Common myeloid progenitor, CD34-positive (primary cell): ENCODE data around the gene FUT8.
A peak's percentile ranks its signal among the peaks of the same experiment; 100 is the strongest.

Experiments used
- CTCF ChIA-PET: fragments of 350-600 bp; sonication (Branson Sonifier 250); formaldehyde crosslinking; loops from one replicate; lab custom pipeline; 2021; ENCODE audit warnings: antibody characterized with exemption; lab: Charles Lee
- POLR2A ChIA-PET: fragments of 350-600 bp; sonication (Branson Sonifier 250); formaldehyde crosslinking; loops from one replicate; lab custom pipeline; 2021; ENCODE audit warnings: antibody characterized with exemption; lab: Charles Lee
- DNase-seq, 3 donors: peaks; one replicate each; pipeline versions ENCODE4 v3.0.0 to v3.0.0-alpha.2; 2013
- H3K27ac ChIP-seq, 2 experiments: 1 replicate in 1 of 2; 2 replicates in 1 of 2; pipeline ENCODE4 v1.7.0; 2013; ENCODE audit warnings: inconsistent platforms in 2 of 2, low read length in 2 of 2, mild to moderate bottlenecking in 2 of 2, low read depth in 1 of 2, moderate library complexity in 1 of 2; ENCODE audit not compliant: severe bottlenecking in 2 of 2, insufficient read depth in 1 of 2, poor library complexity in 1 of 2
- H3K27me3 ChIP-seq, 5 experiments: replicated peaks in 2 of 5; 1 replicate in 3 of 5; 2 replicates in 2 of 5; pipeline versions ENCODE4 v1.6.1 to v1.7.0; 2013; ENCODE audit warnings: low read length in 4 of 5, mild to moderate bottlenecking in 2 of 5, moderate library complexity in 2 of 5, inconsistent platforms in 1 of 5; ENCODE audit not compliant: insufficient read depth in 5 of 5, control insufficient read depth in 4 of 5
- H3K36me3 ChIP-seq, 4 experiments: 1 replicate in 2 of 4; 2 replicates in 2 of 4; pipeline versions ENCODE4 v1.6.1 to v1.7.0; 2013; ENCODE audit warnings: low read length in 3 of 4, control low read depth in 1 of 4, mild to moderate bottlenecking in 1 of 4; ENCODE audit not compliant: control insufficient read depth in 4 of 4, insufficient read depth in 4 of 4
- H3K4me1 ChIP-seq, 4 experiments: 1 replicate in 3 of 4; 2 replicates in 1 of 4; pipeline versions ENCODE4 v1.6.1 to v1.7.1; 2013; ENCODE audit warnings: low read length in 3 of 4, mild to moderate bottlenecking in 3 of 4, control low read depth in 1 of 4, inconsistent platforms in 1 of 4, moderate library complexity in 1 of 4; ENCODE audit not compliant: control insufficient read depth in 4 of 4, insufficient read depth in 4 of 4; ENCODE audit errors: control extremely low read depth in 1 of 4
- H3K4me3 ChIP-seq, 7 experiments: 1 replicate in 4 of 7; 2 replicates in 3 of 7; pipeline versions ENCODE4 v1.5.1 to v1.7.0; 2013; ENCODE audit warnings: mild to moderate bottlenecking in 7 of 7, low read length in 6 of 7, moderate library complexity in 6 of 7, inconsistent platforms in 2 of 7, low read depth in 2 of 7, control low read depth in 1 of 7; ENCODE audit not compliant: insufficient read depth in 4 of 7, control insufficient read depth in 1 of 7; ENCODE audit errors: extremely low read depth in 1 of 7
- H3K9me3 ChIP-seq, 5 experiments: 1 replicate in 4 of 5; 2 replicates in 1 of 5; pipeline versions ENCODE4 v1.6.1 to v1.7.1; 2013; ENCODE audit warnings: low read length in 4 of 5, mild to moderate bottlenecking in 2 of 5, inconsistent platforms in 1 of 5, low read depth in 1 of 5, moderate library complexity in 1 of 5; ENCODE audit not compliant: control insufficient read depth in 4 of 5, insufficient read depth in 2 of 5; ENCODE audit errors: control extremely low read depth in 1 of 5
- WGBS: methylation state at CpG from one replicate; pipeline ENCODE4 v1.1.5; 2013; ENCODE audit not compliant: insufficient coverage; 5-methylcytosine and 5-hydroxymethylcytosine counted together

FUT8 gene

GRCh38 chr14:65485516-65485915, 73.0 kb downstream of the FUT8 start:
- ChIA-PET CTCF (interaction anchor here (0.8 kb wide), 1 partner anchor 73 kb away, joined by 3 read pairs; the partner anchor contains the start of gene FUT8), POLR2A (no interaction called here)
- WGBS: 100% methylated on average over 3 of the region's 3 CpGs
- Histone ChIP-seq H3K9me3 (no peaks in the 10 kb centered on the region), H3K27me3 (no peaks in the 10 kb centered on the region), H3K4me3 (no peak overlapping the region), H3K4me1 (peaks cover 0 to 3% (median 0%) of the 10 kb centered on the region in 4 experiments), H3K36me3 (no peaks in the 10 kb centered on the region), H3K27ac (no peak overlapping the region)
- DNase-seq: no peak

- Histone ChIP-seq H3K4me3 (no peak overlapping the region), H3K36me3 (peaks cover 0 to 3% (median 0%) of the 10 kb centered on the region in 4 experiments), H3K27ac (no peak overlapping the region), H3K4me1 (peaks cover 0 to 3% (median 0%) of the 10 kb centered on the region in 4 experiments), H3K9me3 (no peaks in the 10 kb centered on the region), H3K27me3 (no peaks in the 10 kb centered on the region)
- ChIA-PET POLR2A (interaction anchor here (0.6 kb wide), 1 partner anchor 81 kb away, joined by 3 read pairs; no protein-coding TSS in a partner anchor), CTCF (no interaction called here)
- no peak for DNase-seq
Observed at GRCh38 chr14:65486863-65487262, 74.3 kb downstream of the FUT8 start.

- CTCF ChIA-PET: no interaction called here
Observed at GRCh38 chr14:65487783-65488494, 75.4 kb downstream of the FUT8 start.

GRCh38 chr14:65491274-65491673, 78.7 kb downstream of the FUT8 start:
- no CpG with 5 or more reads among the region's 1 CpG for WGBS
- POLR2A ChIA-PET: no interaction called here

More at GRCh38 chr14:65487783-65488494, 75.4 kb downstream of the FUT8 start:
- 100% methylated on average over 3 of the region's 4 CpGs for WGBS
- no peak for DNase-seq
- no peaks in the 10 kb centered on the region for H3K9me3 ChIP-seq
- H3K4me3 ChIP-seq: no peak overlapping the region
- H3K4me1 ChIP-seq: peaks cover 0 to 3% (median 0%) of the 10 kb centered on the region in 4 experiments
- POLR2A ChIA-PET: no interaction called here
- no peaks in the 10 kb centered on the region for H3K27me3 ChIP-seq
- peaks cover 0 to 3% (median 0%) of the 10 kb centered on the region in 4 experiments for H3K36me3 ChIP-seq
- no peak overlapping the region for H3K27ac ChIP-seq

DNA sequence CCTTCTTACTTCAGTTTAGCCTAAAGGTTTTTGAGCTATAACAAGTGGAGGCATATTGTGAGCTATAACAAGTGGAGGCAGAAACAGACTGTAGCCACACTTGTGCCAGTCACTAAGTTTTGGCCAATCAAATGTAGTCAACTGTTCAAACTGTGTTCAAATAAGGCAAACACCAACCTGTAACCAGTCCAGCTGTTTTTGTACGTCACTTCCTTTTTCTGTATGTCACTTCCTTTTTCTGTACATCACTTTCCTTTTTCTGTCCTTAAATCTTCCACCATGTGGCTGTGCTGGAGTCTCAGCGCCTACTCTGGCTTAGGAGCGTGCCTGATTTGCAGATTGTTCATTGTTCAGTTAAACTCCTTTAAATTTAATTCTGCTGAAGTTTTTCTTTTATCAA, 79.7 kb downstream of the FUT8 start:
- no peaks in the 10 kb centered on the region for H3K27me3 ChIP-seq
- H3K4me3 ChIP-seq: no peak overlapping the region
- DNase-seq: peak in 2 of 3 donors; percentile 18 to 50
- no peak overlapping the region for H3K27ac ChIP-seq
- H3K4me1 ChIP-seq: no peaks in the 10 kb centered on the region
- CTCF ChIA-PET: interaction anchor here (1.2 kb wide), 2 partner anchors 8 to 15 kb away, joined by 4 read pairs; no protein-coding TSS in a partner anchor
- POLR2A ChIA-PET: no interaction called here
- H3K36me3 ChIP-seq: peaks cover 0 to 3% (median 0%) of the 10 kb centered on the region in 4 experiments
- WGBS: 100% methylated on average over 2 of the region's 3 CpGs
- H3K9me3 ChIP-seq: peaks cover 0 to 7% (median 0%) of the 10 kb centered on the region in 5 experiments

More at GRCh38 chr14:65491274-65491673, 78.7 kb downstream of the FUT8 start:
- H3K4me1 ChIP-seq: no peaks in the 10 kb centered on the region
- CTCF ChIA-PET: interaction anchor here (1.2 kb wide), 1 partner anchor 9 kb away, joined by 4 read pairs; no protein-coding TSS in a partner anchor
- H3K27ac ChIP-seq: no peak overlapping the region
- H3K36me3 ChIP-seq: peaks cover 0 to 3% (median 0%) of the 10 kb centered on the region in 4 experiments
- H3K27me3 ChIP-seq: no peaks in the 10 kb centered on the region
- H3K4me3 ChIP-seq: no peak overlapping the region
- H3K9me3 ChIP-seq: peaks cover 0 to 3% (median 0%) of the 10 kb centered on the region in 5 experiments
- no peak for DNase-seq

DNA sequence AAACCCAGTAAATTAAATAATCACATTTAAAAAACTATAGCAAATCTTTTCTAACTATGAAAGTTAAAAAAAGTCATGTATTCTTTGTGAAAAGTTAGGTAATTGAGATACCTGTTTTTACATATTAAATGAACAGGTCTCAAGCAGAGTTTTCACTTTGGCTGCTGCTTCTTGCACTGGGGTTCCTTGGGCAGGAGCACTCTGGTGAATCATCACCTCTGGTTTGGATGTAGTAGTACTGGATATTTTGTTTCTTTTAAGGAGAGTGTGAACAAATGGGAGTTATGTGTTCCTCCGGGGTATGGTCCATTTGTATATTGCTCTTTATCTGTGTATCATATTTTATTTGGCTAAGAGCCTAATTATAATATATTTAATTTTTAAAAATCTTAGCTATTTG, 82.7 kb downstream of the FUT8 start:
- Histone ChIP-seq H3K27ac (no peak overlapping the region), H3K9me3 (peaks cover 0 to 7% (median 0%) of the 10 kb centered on the region in 5 experiments), H3K4me1 (no peaks in the 10 kb centered on the region), H3K27me3 (no peaks in the 10 kb centered on the region), H3K4me3 (no peak overlapping the region), H3K36me3 (peaks cover 0 to 3% (median 0%) of the 10 kb centered on the region in 4 experiments)
- no CpG with 5 or more reads among the region's 1 CpG for WGBS
- CTCF ChIA-PET: no interaction called here
- DNase-seq: no peak
- POLR2A ChIA-PET: no interaction called here
